GM19463 (cell line): ENCODE measurements around the gene RSRP1.
A peak's percentile ranks its signal among the peaks of the same experiment; 100 is the strongest.
"Not testable (repeated sequence)": the region's sequence is repeated elsewhere in the genome, so short reads cannot be mapped to it uniquely, and the experiment has no call there.

Experiments used
- ATAC-seq: cut with Tn5 transposase; IDR thresholded peaks from one replicate; pipeline ENCODE4 v1.9.1; 2021; ENCODE audit warnings: mild to moderate bottlenecking, moderate library complexity; ENCODE audit not compliant: unreplicated experiment

The RSRP1 gene

GRCh38 chr1:25259813-25260212 lies 12.6 kb upstream of the RSRP1 start:
- not testable (repeated sequence) for ATAC-seq

GRCh38 chr1:25257196-25257595 lies 9.9 kb upstream of the RSRP1 start:
- ATAC-seq, result no peak

- ATAC-seq, result no peak
Measured at GRCh38 chr1:25256578-25256965, 9.3 kb upstream of the RSRP1 start.

- ATAC-seq, result no peak
Measured at GRCh38 chr1:25255706-25256577, 8.7 kb upstream of the RSRP1 start.

- ATAC-seq, result no peak
Measured at GRCh38 chr1:25253911-25254310, 6.7 kb upstream of the RSRP1 start.

- ATAC-seq, result peak; percentile 43
Measured at GRCh38 chr1:25247829-25248754, 838 bp upstream of the RSRP1 start.

GRCh38 chr1:25246600-25247023 lies 642 bp downstream of the RSRP1 start:
- peak; percentile 12 for ATAC-seq

- ATAC-seq, result no peak
Measured at GRCh38 chr1:25245809-25246599, 1.2 kb downstream of the RSRP1 start.

GRCh38 chr1:25245393-25245792 lies 1.9 kb downstream of the RSRP1 start:
- no peak for ATAC-seq

GRCh38 chr1:25243907-25244306 lies 3.3 kb downstream of the RSRP1 start:
- ATAC-seq, result no peak

- ATAC-seq, result peak; percentile 74
Measured at GRCh38 chr1:25239681-25240541, 7.3 kb downstream of the RSRP1 start.

GRCh38 chr1:25238046-25238445 lies 9.2 kb downstream of the RSRP1 start:
- no peak for ATAC-seq

- ATAC-seq, result not testable (repeated sequence)
Measured at GRCh38 chr1:25236261-25236660, 11.0 kb downstream of the RSRP1 start.

- not testable (repeated sequence) for ATAC-seq
Measured at GRCh38 chr1:25235411-25235810, 11.8 kb downstream of the RSRP1 start.

GRCh38 chr1:25232866-25233784 lies 14.1 kb downstream of the RSRP1 start:
- ATAC-seq, result peak; percentile 61

- peak; percentile 78 for ATAC-seq
Measured at GRCh38 chr1:25232027-25232865, 15.0 kb downstream of the RSRP1 start, which contains the start of gene SYF2. Gene SYF2 (minus strand): TSS chr1:25232502. CDS start chr1:25232467, 35 bp downstream.

- ATAC-seq, result no peak
Measured at GRCh38 chr1:25223471-25223870, 23.8 kb downstream of the RSRP1 start.

- no peak for ATAC-seq
Measured at GRCh38 chr1:25222606-25223005, 24.6 kb downstream of the RSRP1 start.
